ENCODE data around the gene PEPD.

The PEPD gene

DNA sequence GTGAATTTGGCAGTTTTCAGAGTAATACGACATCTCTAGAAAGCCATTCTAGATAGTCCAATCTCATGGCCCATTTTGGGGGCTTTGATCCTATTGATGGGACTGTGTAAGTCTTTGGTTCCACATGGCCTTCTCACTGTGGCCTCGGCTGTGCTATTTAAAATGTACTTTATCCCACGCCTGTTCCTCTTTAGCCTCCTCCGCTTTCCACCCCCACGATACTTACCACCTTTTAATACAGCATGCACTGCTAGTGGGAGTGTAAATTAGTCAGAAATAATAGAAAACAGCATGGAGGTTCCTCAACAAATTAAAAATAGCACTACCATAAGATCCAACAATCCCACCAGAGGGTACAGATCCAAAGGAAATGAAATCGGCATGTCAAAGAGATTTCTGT is 176.4 kb downstream of the PEPD start:
- FAIRE-seq = no peak
- no peak for DNase-seq (ENCODE audit: insufficient read length, low spot score)

DNA sequence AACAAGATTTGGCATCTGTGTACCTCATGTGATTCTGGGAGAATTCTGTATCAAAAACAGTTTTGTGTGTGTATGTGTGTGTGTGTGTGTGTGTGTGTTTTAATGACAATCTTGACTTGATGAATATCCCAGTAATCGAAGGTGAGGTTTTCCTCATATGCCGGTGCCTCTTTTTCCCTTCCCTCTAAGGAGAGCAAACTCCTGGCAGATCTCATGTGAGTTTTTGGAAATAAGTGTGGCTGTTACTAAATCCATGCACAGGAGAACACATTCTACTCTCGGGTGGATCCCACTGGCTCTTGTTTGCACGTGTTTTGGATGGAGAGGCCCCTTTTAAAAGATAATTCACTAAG is 177.0 kb downstream of the PEPD start:
- no peak for DNase-seq (ENCODE audit: insufficient read length, low spot score)
- no peak for FAIRE-seq

DNA sequence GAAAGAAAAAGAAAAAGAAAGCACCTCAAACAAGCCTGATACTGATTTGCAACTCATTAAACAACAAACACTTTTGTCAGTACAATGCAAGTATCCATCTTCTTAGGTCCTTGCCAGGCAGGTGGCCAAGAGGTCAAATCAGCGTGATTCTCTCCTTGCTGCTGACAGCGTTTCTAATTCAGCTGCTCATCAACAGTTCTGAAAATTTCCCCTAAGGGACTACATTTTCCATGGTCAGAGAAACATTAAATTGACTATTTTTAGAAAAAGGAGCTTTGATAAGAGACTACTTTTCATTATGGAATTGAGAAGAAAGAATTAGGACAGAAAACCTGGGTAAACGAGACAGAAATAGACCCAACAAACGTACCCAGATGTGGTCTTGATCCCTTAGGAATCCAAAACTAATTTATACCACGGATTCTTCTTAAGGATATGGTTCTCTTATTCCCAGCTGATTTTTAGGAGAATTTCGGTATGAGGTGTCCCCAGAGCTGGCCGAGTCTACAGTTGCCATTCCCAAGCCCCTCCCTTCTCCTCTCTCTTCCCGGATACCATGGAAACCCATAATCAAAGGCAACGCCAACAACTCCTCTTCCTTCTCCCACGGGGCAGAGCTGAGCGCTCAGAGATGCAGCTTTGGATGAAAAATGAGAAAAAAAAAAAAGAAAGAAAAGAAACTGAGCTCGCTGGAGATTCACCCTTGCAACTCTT is 177.6 kb downstream of the PEPD start:
- FAIRE-seq (no peak), DNase-seq (ENCODE audit: insufficient read length, low spot score) (no peak)

DNA sequence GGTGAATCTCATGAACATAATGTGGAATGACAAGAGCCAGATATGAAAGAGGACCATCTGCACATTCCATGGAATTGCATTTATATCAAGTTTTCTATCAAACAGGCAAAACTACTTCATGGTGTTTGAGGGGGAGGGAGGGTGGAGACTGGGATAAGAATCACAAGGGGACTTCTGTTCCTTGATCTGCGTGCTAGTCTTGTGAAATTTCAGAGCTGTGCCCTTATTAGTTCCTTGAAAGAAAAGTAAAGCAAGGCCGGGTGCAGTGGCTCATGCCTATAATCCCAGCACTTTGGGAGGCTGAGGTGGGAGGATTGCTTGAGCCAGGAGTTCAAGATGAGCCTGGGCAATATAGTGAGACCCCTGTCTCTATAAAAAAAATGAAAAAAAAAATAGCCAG is 178.3 kb downstream of the PEPD start:
- DNase-seq (ENCODE audit: insufficient read length, low spot score) (no peak), FAIRE-seq (no peak)

DNA sequence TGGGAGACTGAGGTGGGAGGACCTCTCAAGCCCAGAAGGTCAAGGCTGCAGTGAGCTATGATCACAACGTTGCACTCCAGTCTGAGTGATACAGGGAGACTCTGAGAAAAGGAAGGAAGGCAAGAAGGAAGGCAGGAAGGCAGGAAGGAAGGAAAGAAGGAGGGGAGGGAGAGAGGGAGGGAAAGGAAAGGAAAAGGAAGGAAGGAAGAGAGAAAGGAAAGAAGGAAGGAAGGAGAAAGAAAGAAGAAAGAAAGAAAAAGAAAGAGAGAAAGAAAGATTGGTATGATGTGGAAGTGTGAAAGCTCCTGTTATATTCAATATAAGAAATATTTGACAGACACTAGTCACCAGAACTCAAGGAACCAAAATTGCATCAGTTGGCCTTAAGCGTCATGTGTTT is 180.6 kb downstream of the PEPD start:
- FAIRE-seq (no peak), DNase-seq (ENCODE audit: insufficient read length, low spot score) (no peak)

DNA sequence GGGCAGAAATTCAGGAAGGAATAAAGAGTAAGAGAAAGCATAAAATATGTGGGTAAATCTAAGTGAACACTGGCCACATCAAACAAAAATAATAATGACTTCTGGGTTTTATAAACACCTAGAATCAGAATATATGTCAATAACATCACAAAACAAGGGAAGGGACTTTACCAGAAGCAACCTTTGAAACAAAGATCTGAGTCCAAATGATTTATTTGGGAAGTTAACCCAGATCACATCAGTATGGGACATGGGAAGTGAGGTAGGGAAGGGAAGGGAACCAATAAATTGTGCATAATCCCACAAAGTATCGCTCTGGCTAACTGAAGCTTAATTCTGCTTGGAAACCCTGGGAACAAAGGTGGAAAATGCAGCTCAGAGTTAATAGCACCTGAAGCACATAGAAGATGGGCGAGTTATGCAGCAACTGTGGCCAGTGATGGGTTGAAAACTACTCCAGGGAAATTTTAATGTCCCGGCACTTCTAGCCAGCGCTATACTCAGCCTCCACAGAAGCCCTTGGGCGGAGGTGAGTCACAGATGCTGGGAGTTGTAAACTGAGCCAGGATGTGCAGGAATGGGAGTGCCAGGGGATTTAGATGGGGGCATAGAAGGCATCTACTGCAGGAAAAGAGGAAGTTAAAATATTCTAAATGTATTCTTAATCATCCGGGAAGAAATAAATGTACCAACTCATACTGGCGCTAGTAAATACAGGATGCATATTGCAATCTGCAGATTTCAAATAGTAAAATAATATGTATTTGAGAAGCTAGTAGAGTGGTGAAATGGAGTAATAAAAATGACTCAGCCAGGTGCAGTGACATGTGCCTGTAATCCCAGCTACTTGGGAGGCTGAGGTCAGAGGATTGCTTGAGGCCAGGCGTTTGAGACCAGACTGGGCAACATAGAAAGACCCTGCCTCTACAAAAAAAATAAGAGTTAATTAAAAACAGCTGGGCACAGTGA is 182.3 kb downstream of the PEPD start:
- DNase-seq (ENCODE audit: insufficient read length, low spot score) = no peak
- FAIRE-seq = no peak
